ENCODE results near the gene STMN3.
"Not testable (repeated sequence)": the region's sequence is repeated elsewhere in the genome, so short reads cannot be mapped to it uniquely, and the experiment has no call there.

STMN3 gene

GRCh38 chr20:63675681-63676368 is 22.6 kb upstream of the STMN3 start:
- DNase-seq, result no peak

- no peak for DNase-seq
These were observed 20.7 kb upstream of the STMN3 start for GRCh38 chr20:63673951-63674350.

GRCh38 chr20:63672666-63673065 is 19.4 kb upstream of the STMN3 start:
- DNase-seq, result no peak

GRCh38 chr20:63671695-63672094 is 18.5 kb upstream of the STMN3 start:
- not testable (repeated sequence) for DNase-seq

GRCh38 chr20:63668351-63668750 is 15.1 kb upstream of the STMN3 start:
- no peak for DNase-seq

- DNase-seq, result no peak
These were observed 14.6 kb upstream of the STMN3 start for GRCh38 chr20:63667858-63668257.

GRCh38 chr20:63665708-63666107 is 12.5 kb upstream of the STMN3 start:
- no peak for DNase-seq

- no peak for DNase-seq
These were observed 11.8 kb upstream of the STMN3 start for GRCh38 chr20:63664861-63665594.

- no peak for DNase-seq
These were observed 11.1 kb upstream of the STMN3 start for GRCh38 chr20:63664143-63664851.

GRCh38 chr20:63663332-63664066 is 10.3 kb upstream of the STMN3 start:
- no peak for DNase-seq

GRCh38 chr20:63662813-63663189 is 9.6 kb upstream of the STMN3 start:
- no peak for DNase-seq

- no peak for DNase-seq
These were observed 9.0 kb upstream of the STMN3 start for GRCh38 chr20:63661959-63662812.

- no peak for DNase-seq
These were observed 7.9 kb upstream of the STMN3 start for GRCh38 chr20:63661108-63661507.

GRCh38 chr20:63660622-63661021 is 7.4 kb upstream of the STMN3 start:
- no peak for DNase-seq

- not testable (repeated sequence) for DNase-seq
These were observed 7.0 kb upstream of the STMN3 start for GRCh38 chr20:63660174-63660573.

- DNase-seq, result no peak
These were observed 6.1 kb upstream of the STMN3 start for GRCh38 chr20:63659370-63659769.

- DNase-seq, result no peak
These were observed 5.5 kb upstream of the STMN3 start for GRCh38 chr20:63658749-63659187.

GRCh38 chr20:63657937-63658748 is 4.9 kb upstream of the STMN3 start, which contains the start of gene RTEL1:
Gene RTEL1 (plus strand): TSS chr20:63658312. CDS start chr20:63659403, 1,091 bp downstream.
- DNase-seq, result peak; percentile 98

- peak; percentile 62 for DNase-seq
These were observed 4.2 kb upstream of the STMN3 start for GRCh38 chr20:63657260-63657936.

- no peak for DNase-seq
These were observed 3.2 kb upstream of the STMN3 start for GRCh38 chr20:63656451-63656850.

GRCh38 chr20:63655249-63655648 is 2.0 kb upstream of the STMN3 start:
- DNase-seq, result no peak
